Colonic mucosa (tissue), 4 donors: ENCODE measurements around the gene PRDX2. TPM values are rescaled to one million over a fixed set of nuclear protein-coding genes. Genes with fewer than 3 reads are reported as not detected.
A peak's percentile ranks its signal among the peaks of the same experiment; 100 is the strongest.

Experiments used
- DNase-seq: peaks from one replicate; pipeline ENCODE4 v3.0.0-alpha.2; 2020
- H3K27ac ChIP-seq: fragments of 200-600 bp; one replicate; pipeline ENCODE4 v1.8.0; 2021
- H3K27me3 ChIP-seq: fragments of 200-600 bp; one replicate; pipeline ENCODE4 v1.8.0; 2021
- H3K36me3 ChIP-seq: fragments of 200-600 bp; one replicate; pipeline ENCODE4 v1.8.0; 2021
- H3K4me1 ChIP-seq: fragments of 200-600 bp; one replicate; pipeline ENCODE4 v1.8.0; 2021; ENCODE audit warnings: mild to moderate bottlenecking
- H3K4me3 ChIP-seq: fragments of 200-600 bp; one replicate; pipeline ENCODE4 v1.8.0; 2021
- H3K9ac ChIP-seq, 2 donors: one replicate each; pipeline ENCODE4 v1.7.0; 2013; ENCODE audit warnings: control low read depth in 2 of 2, low read depth in 2 of 2, low read length in 2 of 2
- H3K9me3 ChIP-seq: fragments of 200-600 bp; one replicate; pipeline ENCODE4 v1.8.0; 2021
- intact Hi-C: fragments of 100-400 bp; cut with DNase I; formaldehyde crosslinking; loops from one replicate; pipeline ENCODE4 v1.14.1; 2022
- total RNA-seq, 2 donors: library from RNA; stranded (reverse); fragmentation: NEBNext Ultra II Directional in 1 of 2; extraction: Animal tissue kit (Norgen Biotek cat#: 25700) in 1 of 2; gene quantifications; one replicate each; pipeline ENCODE4 v1.2.1, GENCODE V29; 2021
- TF ChIP-seq, protein P1 (sequence below): fragments of 200-600 bp; IDR thresholded peaks from one replicate; pipeline ENCODE4 v1.8.0; 2022; ENCODE audit warnings: antibody characterized with exemption, mild to moderate bottlenecking
- donor health status: healthy.
- donor health status: DM: no; HTN: no; CAD: no.
- donor health status: DM: no; HTN: no; CAD: no.

The PRDX2 gene
- total RNA-seq, 2 donors from 2014 or later = 347 to 417 TPM

DNA sequence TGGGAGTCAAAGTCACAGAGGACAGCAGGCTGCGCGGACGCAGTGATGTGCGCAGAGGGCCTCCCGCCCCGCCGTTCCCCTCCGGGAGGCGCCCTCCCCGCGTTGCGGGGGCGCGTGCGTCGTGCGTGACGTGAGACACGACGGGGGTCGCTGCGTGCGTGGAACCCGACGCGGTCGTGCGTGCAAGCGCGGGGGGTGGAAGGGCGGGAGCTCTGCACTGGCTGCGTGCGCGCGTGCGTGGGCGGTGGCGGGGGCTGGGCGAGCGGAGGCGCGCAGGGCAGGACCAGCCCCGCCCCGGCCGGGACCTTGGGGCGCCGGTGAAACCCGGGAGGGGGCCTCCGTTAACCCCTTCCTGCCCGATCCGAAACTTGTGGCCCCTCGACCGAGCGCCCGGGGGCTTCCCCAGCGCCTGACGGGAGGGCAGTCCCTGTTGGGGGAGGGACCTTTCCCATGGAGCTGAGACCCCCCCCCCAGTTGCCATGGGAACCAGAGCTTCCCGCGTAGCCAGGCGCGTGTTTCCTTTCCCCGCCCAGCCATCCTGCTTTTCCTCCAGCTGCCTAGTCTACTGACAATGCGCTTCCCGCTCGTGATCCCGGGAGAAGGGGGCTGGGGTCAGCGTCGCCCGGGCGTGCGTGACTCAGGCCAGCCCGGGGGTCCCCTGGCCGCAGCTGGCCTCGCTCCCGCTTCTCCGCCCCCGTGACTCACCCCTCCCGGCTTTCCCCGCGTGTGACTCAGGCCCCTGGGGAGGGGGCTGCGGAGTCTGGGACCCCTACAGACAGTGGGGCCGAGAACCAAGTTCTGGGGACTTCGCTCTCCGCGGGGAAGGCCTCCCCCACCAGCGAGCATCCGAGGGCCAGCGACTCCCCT, 18.9 kb downstream of the PRDX2 start:
- Histone ChIP-seq H3K27me3 (no peaks in the 10 kb centered on the region), H3K9me3 (no peaks in the 10 kb centered on the region), H3K27ac (peak overlapping the region; percentile 100), H3K36me3 (no peaks in the 10 kb centered on the region), H3K9ac (peak overlapping the region; percentile 41 to 65), H3K4me1 (peaks cover 32% of the 10 kb centered on the region), H3K4me3 (peak overlapping the region; percentile 42)
- intact Hi-C loops = no loop called here
- peak; percentile 84 for DNase-seq
- TF ChIP-seq, protein P1, sequence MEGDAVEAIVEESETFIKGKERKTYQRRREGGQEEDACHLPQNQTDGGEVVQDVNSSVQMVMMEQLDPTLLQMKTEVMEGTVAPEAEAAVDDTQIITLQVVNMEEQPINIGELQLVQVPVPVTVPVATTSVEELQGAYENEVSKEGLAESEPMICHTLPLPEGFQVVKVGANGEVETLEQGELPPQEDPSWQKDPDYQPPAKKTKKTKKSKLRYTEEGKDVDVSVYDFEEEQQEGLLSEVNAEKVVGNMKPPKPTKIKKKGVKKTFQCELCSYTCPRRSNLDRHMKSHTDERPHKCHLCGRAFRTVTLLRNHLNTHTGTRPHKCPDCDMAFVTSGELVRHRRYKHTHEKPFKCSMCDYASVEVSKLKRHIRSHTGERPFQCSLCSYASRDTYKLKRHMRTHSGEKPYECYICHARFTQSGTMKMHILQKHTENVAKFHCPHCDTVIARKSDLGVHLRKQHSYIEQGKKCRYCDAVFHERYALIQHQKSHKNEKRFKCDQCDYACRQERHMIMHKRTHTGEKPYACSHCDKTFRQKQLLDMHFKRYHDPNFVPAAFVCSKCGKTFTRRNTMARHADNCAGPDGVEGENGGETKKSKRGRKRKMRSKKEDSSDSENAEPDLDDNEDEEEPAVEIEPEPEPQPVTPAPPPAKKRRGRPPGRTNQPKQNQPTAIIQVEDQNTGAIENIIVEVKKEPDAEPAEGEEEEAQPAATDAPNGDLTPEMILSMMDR = no peak

DNA sequence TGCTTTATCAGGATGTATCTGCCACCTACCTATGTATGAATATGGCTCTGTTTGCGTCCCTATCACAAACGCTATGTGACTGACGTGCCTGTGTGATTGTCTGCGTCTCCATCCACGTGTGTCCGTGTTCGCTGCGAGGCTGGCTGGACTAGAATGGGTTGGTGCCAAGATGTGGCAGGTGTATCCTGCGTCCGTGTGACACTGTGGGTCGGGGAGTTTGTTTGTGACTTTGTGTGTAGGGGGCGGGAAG, 19.5 kb downstream of the PRDX2 start:
- DNase-seq = no peak
- intact Hi-C loops = no loop called here
- no peaks in the 10 kb centered on the region for H3K36me3 ChIP-seq
- peak overlapping the region; percentile 41 to 65 for H3K9ac ChIP-seq
- peaks cover 31% of the 10 kb centered on the region for H3K4me1 ChIP-seq
- no peaks in the 10 kb centered on the region for H3K27me3 ChIP-seq
- TF ChIP-seq, protein P1 = no peak
- peak overlapping the region; percentile 42 for H3K4me3 ChIP-seq
- no peaks in the 10 kb centered on the region for H3K9me3 ChIP-seq
- H3K27ac ChIP-seq = peak overlapping the region; percentile 100

DNA sequence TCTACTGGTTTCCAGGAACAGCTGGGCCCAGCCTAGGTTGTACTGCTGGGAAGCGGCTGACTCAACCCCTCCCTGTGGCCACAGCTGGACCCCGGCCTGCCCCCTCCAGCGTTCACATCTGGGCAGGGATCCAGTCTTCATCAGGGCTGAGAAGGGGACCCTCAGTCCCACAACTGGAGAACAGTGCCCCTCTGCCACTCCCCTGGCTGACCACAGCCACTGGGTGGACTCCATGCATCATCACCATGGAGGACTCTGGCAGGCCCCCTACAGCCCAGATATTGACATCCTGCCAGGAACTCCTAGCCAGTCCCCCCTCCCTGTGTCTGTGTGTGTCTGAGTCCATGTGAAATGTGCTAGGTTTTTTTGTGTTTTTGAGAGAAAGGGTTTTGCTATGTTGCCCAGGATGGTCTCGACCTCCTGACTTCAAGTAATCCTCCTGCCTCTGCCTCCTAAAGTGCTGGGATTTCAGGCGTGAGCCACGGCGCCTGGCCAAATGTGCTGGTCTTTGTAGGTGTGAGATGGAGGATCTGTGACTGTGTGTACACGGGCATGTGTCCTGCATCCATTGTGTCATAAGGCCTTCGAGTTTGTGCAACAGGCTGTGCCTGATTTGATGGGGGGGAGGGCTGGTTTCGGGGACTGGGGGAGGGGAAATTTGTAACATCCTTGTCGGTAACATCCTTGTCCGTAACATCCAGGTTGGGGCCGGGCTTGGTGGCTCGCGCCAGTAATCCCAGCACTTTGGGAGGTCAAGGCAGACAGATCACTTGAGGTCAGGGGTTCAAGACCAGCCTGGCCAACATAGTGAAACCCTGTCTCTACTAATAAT, 22.2 kb downstream of the PRDX2 start:
- peak; percentile 51 for DNase-seq
- no peak overlapping the region for H3K4me3 ChIP-seq
- intact Hi-C loops = no loop called here
- no peaks in the 10 kb centered on the region for H3K9me3 ChIP-seq
- H3K36me3 ChIP-seq = no peaks in the 10 kb centered on the region
- H3K27me3 ChIP-seq = no peaks in the 10 kb centered on the region
- TF ChIP-seq, protein P1 = no peak
- H3K9ac ChIP-seq = peak overlapping the region; percentile 84 to 93
- H3K27ac ChIP-seq = peak overlapping the region; percentile 91
- H3K4me1 ChIP-seq = peaks cover 16% of the 10 kb centered on the region

DNA sequence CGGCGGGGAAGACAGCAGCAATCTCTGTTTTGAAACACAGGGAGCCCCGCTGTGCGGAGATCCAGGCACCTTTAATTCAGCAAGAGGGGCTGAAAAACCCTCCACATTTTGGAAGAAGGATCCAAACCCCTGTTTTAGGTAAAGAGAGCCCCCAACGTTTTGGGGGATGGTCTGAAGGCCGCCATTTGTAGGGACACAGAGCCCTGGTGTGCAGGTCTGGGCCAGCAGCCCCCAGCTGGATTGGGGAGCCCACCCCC, 22.8 kb downstream of the PRDX2 start:
- no peaks in the 10 kb centered on the region for H3K9me3 ChIP-seq
- peaks cover 14% of the 10 kb centered on the region for H3K4me1 ChIP-seq
- no peaks in the 10 kb centered on the region for H3K36me3 ChIP-seq
- H3K27ac ChIP-seq = peak overlapping the region; percentile 91
- no peak for DNase-seq
- H3K27me3 ChIP-seq = no peaks in the 10 kb centered on the region
- H3K4me3 ChIP-seq = no peak overlapping the region
- H3K9ac ChIP-seq = peak overlapping the region; percentile 84 to 93
- intact Hi-C loops = no loop called here
- TF ChIP-seq, protein P1 = no peak

DNA sequence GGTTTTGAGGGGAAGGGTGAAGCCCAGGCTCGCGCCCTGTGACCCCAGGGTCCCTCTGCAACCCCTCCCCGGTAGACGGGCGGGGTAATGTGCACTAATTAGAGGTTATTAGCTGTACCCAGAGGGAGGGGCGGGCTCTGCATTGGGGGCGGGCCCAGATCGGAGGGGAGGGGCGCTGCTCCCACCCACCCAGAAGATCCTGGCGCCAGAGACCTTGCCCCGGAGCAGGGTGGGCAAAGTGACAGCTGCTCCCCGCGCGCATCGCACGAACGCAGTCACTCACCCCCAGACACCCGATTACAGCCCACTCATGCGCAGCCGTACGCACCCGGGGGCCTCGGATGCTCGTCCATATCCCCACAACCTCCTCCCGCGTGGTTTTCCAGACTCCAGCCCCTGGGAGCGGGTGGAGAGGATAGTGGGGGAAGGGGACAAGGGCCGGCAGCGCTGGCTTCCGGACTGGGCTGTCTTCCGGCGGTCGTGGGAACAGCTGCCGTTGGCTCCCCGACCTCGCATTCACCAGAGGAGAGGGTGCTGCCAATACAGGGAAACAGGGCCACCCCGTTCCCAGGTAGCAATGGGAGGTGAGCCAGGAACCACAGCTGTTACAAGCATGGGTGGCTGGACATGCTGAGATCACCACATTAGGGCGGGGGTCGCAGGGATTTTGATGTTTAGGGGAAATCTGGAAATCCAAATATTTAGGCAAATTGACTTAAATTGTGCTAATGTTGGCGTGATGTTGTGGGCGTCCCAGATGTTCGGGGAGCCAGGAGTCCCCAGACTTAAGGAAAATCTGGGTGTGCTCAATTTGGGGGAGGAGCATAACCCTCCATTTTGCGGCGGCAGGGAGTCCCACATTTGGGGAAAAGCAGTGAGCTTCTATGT, 23.3 kb downstream of the PRDX2 start:
- Histone ChIP-seq H3K27ac (peak overlapping the region; percentile 91), H3K9me3 (no peaks in the 10 kb centered on the region), H3K4me3 (peak overlapping the region; percentile 60), H3K36me3 (no peaks in the 10 kb centered on the region), H3K9ac (peak overlapping the region; percentile 84 to 93), H3K4me1 (peaks cover 9% of the 10 kb centered on the region), H3K27me3 (no peaks in the 10 kb centered on the region)
- TF ChIP-seq, protein P1 = no peak
- intact Hi-C loops = no loop called here
- DNase-seq = peak; percentile 74
